Embryonic facial prominence (tissue), 1 donor: ENCODE data around the gene SLU7.
A peak's percentile ranks its signal among the peaks of the same experiment; 100 is the strongest.

Experiments used
- DNase-seq: peaks from one replicate; pipeline ENCODE4 v3.0.0-alpha.2; 2016; ENCODE audit errors: extremely low spot score

SLU7 gene

DNA sequence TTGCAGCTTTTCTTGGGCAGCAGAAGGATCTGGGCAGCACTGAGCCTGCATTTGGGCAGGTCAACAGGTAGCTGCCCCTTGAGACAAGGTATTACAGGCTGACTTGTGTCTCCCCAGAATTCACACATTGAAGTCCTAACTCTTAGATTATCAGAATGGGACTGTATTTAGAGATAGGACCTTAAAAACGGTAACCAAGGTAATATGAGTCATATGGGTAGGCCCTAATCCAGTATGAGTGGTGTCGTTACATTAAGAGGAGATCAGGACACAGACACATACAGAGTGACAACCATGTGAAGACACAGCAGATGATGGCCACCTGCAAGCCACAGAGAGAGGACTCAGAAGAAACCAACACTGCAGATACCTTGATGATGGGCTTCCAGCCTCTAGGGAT, 51.6 kb downstream of the SLU7 start:
- no peak for DNase-seq

- no peak for DNase-seq
These were observed 52.7 kb downstream of the SLU7 start for GRCh38 chr5:160366230-160366629.

- DNase-seq: no peak
These were observed 55.1 kb downstream of the SLU7 start for GRCh38 chr5:160363660-160364395.

DNA sequence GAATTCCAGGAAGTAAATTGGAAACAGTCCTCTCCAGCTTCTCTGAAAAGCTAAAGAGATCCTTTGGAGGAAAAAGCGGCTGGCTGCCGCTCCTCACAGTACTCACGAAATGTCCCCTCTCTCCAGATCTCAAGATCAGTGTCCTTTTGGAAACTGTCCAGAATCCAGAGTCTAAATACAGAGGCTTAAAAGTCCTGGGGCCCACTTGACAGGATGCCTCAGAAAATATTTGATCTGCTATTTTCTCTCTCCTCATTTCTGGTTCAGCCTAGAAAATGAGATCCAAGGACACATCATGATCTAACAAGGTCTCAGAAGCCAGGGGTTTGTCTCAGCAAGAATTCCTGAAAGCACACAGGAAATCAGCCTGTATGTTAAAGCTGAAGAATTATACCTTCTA, 55.7 kb downstream of the SLU7 start:
- peak; percentile 73 for DNase-seq

GRCh38 chr5:160361624-160362228, 57.2 kb downstream of the SLU7 start:
- no peak for DNase-seq

DNA sequence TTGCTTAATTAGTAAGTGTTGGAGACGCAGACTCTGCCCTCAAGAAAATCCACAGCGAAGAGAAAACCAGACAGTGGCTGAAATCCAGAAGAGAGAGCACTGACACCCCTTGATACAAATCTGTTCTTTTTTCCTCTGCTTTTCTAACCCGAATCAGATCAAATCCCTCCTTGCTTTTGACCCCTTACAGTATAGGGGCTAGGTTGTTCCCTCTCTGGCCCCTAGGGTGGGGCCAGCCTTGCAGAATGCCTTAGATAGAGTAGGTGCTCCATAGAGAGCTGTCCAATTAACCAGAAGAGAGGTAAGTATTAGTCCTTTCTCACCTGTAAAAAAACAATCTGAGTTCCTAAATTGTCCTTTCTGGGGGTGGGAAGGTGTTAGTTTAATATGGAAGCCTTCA, 58.6 kb downstream of the SLU7 start:
- no peak for DNase-seq

DNA sequence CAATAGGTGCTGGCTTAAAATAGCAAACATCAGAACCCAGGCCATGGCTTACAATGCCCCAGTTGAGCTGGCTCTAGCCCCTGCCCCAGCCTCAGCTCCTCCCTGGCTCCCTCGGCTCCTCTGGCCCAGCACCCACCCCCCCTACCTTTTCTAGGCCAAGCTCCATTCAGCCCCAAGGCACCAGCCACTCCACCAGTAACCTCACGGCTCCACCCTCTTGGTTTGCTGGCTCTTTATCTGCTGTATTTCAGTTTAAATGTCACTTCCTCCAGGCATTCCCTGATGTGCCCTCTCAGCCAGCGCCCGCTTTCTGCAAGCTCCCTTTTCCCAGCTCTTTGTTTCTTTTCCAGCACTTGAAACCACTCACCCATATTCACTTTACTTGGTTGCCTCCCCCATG, 59.1 kb downstream of the SLU7 start:
- DNase-seq: no peak

DNA sequence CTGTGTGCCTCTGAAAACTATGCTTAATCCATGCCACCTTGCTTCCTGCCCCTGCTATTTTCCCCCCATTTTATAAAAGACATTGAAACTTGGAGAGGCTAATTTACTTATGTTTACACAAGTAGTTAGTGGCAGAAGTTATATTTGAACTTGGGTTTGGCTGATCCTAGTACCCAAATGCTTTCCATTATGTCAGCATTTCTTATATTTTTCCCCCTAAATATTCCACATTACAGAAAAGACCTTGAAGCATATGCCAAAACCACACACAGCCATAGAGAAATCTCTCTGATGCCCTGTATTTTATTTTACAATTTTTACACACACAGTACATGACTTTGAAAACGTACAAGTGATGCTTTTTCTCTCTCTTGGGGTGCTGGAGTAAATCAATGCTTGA, 59.6 kb downstream of the SLU7 start:
- peak; percentile 78 for DNase-seq

GRCh38 chr5:160357861-160358411, 60.9 kb downstream of the SLU7 start:
- no peak for DNase-seq

GRCh38 chr5:160357394-160357793, 61.5 kb downstream of the SLU7 start:
- no peak for DNase-seq

DNA sequence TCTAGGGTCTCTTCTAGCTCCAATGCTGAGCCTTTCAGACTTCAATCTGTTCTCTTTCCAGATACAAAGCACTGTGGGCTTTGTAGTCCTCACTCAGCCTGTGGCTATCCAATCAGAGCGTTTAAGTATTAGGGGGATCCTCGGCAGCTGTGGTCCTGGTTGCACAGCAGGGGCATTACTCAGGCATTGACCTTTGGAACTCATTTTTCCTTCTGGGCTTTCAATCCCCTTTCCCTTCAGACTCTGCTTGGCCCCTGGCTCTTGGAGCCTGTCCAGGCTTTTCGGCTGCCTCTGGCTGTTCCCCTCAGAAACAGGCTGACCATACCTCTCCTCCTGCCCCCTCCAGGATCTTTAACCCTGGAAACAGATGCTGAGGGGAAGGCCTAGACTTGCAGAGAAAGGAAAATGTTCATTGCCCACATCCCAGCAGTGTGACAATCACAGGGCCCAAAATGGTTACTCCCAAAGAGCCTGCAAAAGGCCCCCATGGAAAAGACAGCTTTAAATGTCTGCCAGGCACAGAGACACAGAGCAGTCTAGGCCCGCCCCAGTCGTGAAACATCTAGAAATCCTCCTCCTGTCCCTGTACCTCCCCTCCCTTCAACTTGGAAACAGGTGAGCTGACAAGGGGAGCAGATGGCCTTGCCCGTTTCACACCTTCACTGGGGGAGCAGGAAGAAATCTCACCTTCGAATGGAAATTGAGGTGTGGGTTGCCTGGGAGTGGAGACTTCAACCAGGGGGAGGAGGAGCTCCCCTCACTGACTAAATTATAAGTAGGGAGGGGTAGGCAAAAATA, 62.1 kb downstream of the SLU7 start:
- no peak for DNase-seq

DNA sequence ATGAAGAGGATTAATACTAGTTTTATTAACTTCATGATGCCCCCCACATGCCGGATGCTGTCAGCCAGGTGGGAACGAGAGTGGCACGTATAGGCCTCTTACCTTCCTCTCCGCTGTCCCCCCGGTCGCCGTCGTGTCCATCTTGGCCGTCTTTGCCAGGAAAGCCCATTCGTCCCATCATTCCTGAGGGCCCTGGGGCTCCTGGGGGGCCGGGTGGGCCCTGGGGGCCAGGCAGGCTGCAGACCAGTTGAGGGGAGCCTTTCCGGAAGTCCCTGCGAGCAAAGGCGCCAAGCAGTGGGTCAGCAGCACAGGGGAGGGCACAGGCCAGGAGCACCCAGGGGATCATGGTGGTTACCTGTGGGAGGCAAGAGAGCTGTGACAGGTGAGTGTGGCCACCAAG, 64.2 kb downstream of the SLU7 start:
- DNase-seq: no peak

- DNase-seq: no peak
These were observed 65.5 kb downstream of the SLU7 start for GRCh38 chr5:160353379-160353778.

- DNase-seq: no peak
These were observed 66.6 kb downstream of the SLU7 start for GRCh38 chr5:160352308-160352707.
